Measurements from ENCODE around the gene LRRC59. TPM values are rescaled to one million over a fixed set of nuclear protein-coding genes. Genes with fewer than 3 reads are reported as not detected.

Gene LRRC59
- total and polyA plus RNA-seq, 2 experiments from 2014 or later = 46.4 to 124 TPM

DNA sequence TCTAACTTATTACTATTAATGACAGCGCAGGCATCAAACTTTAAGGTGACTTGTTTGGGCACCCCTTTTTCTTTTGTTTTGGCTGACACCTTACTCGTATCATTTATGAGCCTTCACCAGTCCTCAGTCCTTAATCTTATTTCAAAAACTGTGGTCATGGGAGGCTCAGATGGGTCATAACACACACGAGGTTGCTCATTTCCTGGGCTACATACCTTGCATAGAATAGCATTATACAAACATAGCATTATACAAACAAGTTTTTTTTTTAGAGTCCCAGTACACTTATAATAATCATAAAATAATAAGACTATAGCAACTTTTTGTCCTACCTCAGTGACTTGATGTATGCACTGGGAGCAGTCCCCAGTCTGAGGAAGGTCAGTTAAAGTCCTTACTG lies 17.5 kb upstream of the LRRC59 start:
- H4K20me1 ChIP-seq (replicated peaks; ENCODE audit: insufficient read depth) = no peaks in the 10 kb centered on the region
- H2AFZ ChIP-seq = no peak overlapping the region
- Mint-ChIP-seq H3K36me3 (ENCODE audit: low read depth) (peaks cover 7% of the 10 kb centered on the region; the same call in 2 of the 3 replicates), H3K9me3 (peaks cover 11% of the 10 kb centered on the region), H3K27me3 (ENCODE audit: insufficient read depth, low read depth, poor library complexity) (no peaks in the 10 kb centered on the region), H3K4me1 (no peaks in the 10 kb centered on the region; the same call in 2 of the 3 replicates), H3K4me3 (no peak overlapping the region), H3K27ac (no peak overlapping the region)
- no peaks in the 10 kb centered on the region for H3K79me2 ChIP-seq (replicated peaks; ENCODE audit: insufficient read depth)
- H3F3A ChIP-seq (replicated peaks; ENCODE audit: low read depth) = no peaks in the 10 kb centered on the region
- no peaks in the 10 kb centered on the region for H3K36me3 ChIP-seq (ENCODE audit: insufficient read depth)
- no peak for ATAC-seq
- no peak overlapping the region for H3K4me3 ChIP-seq
- H3K4me2 ChIP-seq = no peak overlapping the region
- no peaks in the 10 kb centered on the region for H3K27me3 ChIP-seq (ENCODE audit: insufficient read depth)
- no peaks in the 10 kb centered on the region for H3K9me2 ChIP-seq (ENCODE audit: insufficient read depth)
- H3K4me1 ChIP-seq (ENCODE audit: insufficient read depth) = no peaks in the 10 kb centered on the region
- no peak for DNase-seq (ENCODE audit: low spot score)
- H3K27ac ChIP-seq (ENCODE audit: low read depth) = no peak overlapping the region
- TF ChIP-seq STAT1 (IDR thresholded peaks at IDR 0.05; ENCODE audit: unreplicated experiment) (no peak), JUNB (IDR thresholded peaks at IDR 0.05; ENCODE audit: unreplicated experiment) (no peak), NANOG (IDR thresholded peaks at IDR 0.05; ENCODE audit: borderline replicate concordance) (no peak), EZH2 (IDR thresholded peaks at IDR 0.05; ENCODE audit: low read depth, unreplicated experiment) (no peak), CREB1 (CRISPR knock-in tag; IDR thresholded peaks at IDR 0.05; ENCODE audit: low read depth) (no peak), EZH2phosphoT487 (IDR thresholded peaks at IDR 0.05; ENCODE audit: unreplicated experiment) (no peak), POLR2AphosphoS5 (IDR thresholded peaks at IDR 0.05; ENCODE audit: low read depth) (no peak), ZNF331 (CRISPR knock-in tag; IDR thresholded peaks at IDR 0.05; ENCODE audit: low read depth) (no peak), ZNF114 (CRISPR knock-in tag; IDR thresholded peaks at IDR 0.05) (no peak)
- TF ChIP-seq, protein P1, sequence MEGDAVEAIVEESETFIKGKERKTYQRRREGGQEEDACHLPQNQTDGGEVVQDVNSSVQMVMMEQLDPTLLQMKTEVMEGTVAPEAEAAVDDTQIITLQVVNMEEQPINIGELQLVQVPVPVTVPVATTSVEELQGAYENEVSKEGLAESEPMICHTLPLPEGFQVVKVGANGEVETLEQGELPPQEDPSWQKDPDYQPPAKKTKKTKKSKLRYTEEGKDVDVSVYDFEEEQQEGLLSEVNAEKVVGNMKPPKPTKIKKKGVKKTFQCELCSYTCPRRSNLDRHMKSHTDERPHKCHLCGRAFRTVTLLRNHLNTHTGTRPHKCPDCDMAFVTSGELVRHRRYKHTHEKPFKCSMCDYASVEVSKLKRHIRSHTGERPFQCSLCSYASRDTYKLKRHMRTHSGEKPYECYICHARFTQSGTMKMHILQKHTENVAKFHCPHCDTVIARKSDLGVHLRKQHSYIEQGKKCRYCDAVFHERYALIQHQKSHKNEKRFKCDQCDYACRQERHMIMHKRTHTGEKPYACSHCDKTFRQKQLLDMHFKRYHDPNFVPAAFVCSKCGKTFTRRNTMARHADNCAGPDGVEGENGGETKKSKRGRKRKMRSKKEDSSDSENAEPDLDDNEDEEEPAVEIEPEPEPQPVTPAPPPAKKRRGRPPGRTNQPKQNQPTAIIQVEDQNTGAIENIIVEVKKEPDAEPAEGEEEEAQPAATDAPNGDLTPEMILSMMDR (conservative IDR thresholded peaks at IDR 0.05; ENCODE audit: low read depth in 2 of 2) = no peak
- TF ChIP-seq, protein P2, sequence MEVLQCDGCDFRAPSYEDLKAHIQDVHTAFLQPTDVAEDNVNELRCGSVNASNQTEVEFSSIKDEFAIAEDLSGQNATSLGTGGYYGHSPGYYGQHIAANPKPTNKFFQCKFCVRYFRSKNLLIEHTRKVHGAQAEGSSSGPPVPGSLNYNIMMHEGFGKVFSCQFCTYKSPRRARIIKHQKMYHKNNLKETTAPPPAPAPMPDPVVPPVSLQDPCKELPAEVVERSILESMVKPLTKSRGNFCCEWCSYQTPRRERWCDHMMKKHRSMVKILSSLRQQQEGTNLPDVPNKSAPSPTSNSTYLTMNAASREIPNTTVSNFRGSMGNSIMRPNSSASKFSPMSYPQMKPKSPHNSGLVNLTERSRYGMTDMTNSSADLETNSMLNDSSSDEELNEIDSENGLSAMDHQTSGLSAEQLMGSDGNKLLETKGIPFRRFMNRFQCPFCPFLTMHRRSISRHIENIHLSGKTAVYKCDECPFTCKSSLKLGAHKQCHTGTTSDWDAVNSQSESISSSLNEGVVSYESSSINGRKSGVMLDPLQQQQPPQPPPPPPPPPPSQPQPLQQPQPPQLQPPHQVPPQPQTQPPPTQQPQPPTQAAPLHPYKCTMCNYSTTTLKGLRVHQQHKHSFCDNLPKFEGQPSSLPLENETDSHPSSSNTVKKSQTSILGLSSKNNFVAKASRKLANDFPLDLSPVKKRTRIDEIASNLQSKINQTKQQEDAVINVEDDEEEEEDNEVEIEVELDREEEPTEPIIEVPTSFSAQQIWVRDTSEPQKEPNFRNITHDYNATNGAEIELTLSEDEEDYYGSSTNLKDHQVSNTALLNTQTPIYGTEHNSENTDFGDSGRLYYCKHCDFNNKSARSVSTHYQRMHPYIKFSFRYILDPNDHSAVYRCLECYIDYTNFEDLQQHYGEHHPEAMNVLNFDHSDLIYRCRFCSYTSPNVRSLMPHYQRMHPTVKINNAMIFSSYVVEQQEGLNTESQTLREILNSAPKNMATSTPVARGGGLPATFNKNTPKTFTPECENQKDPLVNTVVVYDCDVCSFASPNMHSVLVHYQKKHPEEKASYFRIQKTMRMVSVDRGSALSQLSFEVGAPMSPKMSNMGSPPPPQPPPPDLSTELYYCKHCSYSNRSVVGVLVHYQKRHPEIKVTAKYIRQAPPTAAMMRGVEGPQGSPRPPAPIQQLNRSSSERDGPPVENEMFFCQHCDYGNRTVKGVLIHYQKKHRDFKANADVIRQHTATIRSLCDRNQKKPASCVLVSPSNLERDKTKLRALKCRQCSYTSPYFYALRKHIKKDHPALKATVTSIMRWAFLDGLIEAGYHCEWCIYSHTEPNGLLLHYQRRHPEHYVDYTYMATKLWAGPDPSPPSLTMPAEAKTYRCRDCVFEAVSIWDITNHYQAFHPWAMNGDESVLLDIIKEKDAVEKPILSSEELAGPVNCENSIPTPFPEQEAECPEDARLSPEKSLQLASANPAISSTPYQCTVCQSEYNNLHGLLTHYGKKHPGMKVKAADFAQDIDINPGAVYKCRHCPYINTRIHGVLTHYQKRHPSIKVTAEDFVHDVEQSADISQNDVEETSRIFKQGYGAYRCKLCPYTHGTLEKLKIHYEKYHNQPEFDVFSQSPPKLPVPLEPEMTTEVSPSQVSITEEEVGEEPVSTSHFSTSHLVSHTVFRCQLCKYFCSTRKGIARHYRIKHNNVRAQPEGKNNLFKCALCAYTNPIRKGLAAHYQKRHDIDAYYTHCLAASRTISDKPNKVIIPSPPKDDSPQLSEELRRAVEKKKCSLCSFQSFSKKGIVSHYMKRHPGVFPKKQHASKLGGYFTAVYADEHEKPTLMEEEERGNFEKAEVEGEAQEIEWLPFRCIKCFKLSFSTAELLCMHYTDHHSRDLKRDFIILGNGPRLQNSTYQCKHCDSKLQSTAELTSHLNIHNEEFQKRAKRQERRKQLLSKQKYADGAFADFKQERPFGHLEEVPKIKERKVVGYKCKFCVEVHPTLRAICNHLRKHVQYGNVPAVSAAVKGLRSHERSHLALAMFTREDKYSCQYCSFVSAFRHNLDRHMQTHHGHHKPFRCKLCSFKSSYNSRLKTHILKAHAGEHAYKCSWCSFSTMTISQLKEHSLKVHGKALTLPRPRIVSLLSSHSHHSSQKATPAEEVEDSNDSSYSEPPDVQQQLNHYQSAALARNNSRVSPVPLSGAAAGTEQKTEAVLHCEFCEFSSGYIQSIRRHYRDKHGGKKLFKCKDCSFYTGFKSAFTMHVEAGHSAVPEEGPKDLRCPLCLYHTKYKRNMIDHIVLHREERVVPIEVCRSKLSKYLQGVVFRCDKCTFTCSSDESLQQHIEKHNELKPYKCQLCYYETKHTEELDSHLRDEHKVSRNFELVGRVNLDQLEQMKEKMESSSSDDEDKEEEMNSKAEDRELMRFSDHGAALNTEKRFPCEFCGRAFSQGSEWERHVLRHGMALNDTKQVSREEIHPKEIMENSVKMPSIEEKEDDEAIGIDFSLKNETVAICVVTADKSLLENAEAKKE (CRISPR knock-in tag; IDR thresholded peaks at IDR 0.05) = no peak
- TF ChIP-seq, protein P3, sequence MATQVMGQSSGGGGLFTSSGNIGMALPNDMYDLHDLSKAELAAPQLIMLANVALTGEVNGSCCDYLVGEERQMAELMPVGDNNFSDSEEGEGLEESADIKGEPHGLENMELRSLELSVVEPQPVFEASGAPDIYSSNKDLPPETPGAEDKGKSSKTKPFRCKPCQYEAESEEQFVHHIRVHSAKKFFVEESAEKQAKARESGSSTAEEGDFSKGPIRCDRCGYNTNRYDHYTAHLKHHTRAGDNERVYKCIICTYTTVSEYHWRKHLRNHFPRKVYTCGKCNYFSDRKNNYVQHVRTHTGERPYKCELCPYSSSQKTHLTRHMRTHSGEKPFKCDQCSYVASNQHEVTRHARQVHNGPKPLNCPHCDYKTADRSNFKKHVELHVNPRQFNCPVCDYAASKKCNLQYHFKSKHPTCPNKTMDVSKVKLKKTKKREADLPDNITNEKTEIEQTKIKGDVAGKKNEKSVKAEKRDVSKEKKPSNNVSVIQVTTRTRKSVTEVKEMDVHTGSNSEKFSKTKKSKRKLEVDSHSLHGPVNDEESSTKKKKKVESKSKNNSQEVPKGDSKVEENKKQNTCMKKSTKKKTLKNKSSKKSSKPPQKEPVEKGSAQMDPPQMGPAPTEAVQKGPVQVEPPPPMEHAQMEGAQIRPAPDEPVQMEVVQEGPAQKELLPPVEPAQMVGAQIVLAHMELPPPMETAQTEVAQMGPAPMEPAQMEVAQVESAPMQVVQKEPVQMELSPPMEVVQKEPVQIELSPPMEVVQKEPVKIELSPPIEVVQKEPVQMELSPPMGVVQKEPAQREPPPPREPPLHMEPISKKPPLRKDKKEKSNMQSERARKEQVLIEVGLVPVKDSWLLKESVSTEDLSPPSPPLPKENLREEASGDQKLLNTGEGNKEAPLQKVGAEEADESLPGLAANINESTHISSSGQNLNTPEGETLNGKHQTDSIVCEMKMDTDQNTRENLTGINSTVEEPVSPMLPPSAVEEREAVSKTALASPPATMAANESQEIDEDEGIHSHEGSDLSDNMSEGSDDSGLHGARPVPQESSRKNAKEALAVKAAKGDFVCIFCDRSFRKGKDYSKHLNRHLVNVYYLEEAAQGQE (IDR thresholded peaks at IDR 0.05; ENCODE audit: unreplicated experiment) = no peak
